ENCODE data around the gene P4HA2.

The P4HA2 gene

GRCh38 chr5:132227485-132228240 is at the start of gene P4HA2:
Gene P4HA2 (minus strand): TSS chr5:132227853. CDS start chr5:132218626, 9,227 bp downstream.
- H3K4me1 ChIP-seq (ENCODE audit: control insufficient read depth, insufficient read depth, low read length) = peaks cover 12% of the 10 kb centered on the region; the same call in 1 of the 2 replicates
- H3K27ac ChIP-seq (ENCODE audit: low read depth, low read length) = 0 out of 2 replicates have a peak within 1 kb of the TSS, but pooled peaks have one; percentile 35
- H3K36me3 ChIP-seq (ENCODE audit: control insufficient read depth, insufficient read depth, low read length) = no peaks in the 10 kb centered on the region
- H3K4me3 ChIP-seq (ENCODE audit: low read depth, low read length) = peak within 1 kb of the TSS; percentile 70
- H3K9me3 ChIP-seq (ENCODE audit: control insufficient read depth, insufficient read depth, low read depth, low read length) = no peaks in the 10 kb centered on the region
- H3K27me3 ChIP-seq (ENCODE audit: control insufficient read depth, insufficient read depth, low read length) = peaks cover 43% of the 10 kb centered on the region
- H3K9ac ChIP-seq (ENCODE audit: low read length) = peak within 1 kb of the TSS; percentile 55

GRCh38 chr5:132277256-132277655 is 49.6 kb upstream of the P4HA2 start:
- no peak overlapping the region for H3K9ac ChIP-seq (ENCODE audit: low read length)
- H3K36me3 ChIP-seq (ENCODE audit: control insufficient read depth, insufficient read depth, low read length) = no peaks in the 10 kb centered on the region
- no peaks in the 10 kb centered on the region for H3K27me3 ChIP-seq (ENCODE audit: control insufficient read depth, insufficient read depth, low read length)
- H3K9me3 ChIP-seq (ENCODE audit: control insufficient read depth, insufficient read depth, low read depth, low read length) = no peaks in the 10 kb centered on the region
- H3K27ac ChIP-seq (ENCODE audit: low read depth, low read length) = no peak overlapping the region
- peaks cover 15% of the 10 kb centered on the region for H3K4me1 ChIP-seq (ENCODE audit: control insufficient read depth, insufficient read depth, low read length)
- H3K4me3 ChIP-seq (ENCODE audit: low read depth, low read length) = no peak overlapping the region

- H3K9me3 ChIP-seq (ENCODE audit: control insufficient read depth, insufficient read depth, low read depth, low read length) = no peaks in the 10 kb centered on the region
- H3K4me3 ChIP-seq (ENCODE audit: low read depth, low read length) = no peak overlapping the region
- H3K27me3 ChIP-seq (ENCODE audit: control insufficient read depth, insufficient read depth, low read length) = no peaks in the 10 kb centered on the region
- H3K36me3 ChIP-seq (ENCODE audit: control insufficient read depth, insufficient read depth, low read length) = no peaks in the 10 kb centered on the region
- no peak overlapping the region for H3K27ac ChIP-seq (ENCODE audit: low read depth, low read length)
- H3K4me1 ChIP-seq (ENCODE audit: control insufficient read depth, insufficient read depth, low read length) = peaks cover 15% of the 10 kb centered on the region
- H3K9ac ChIP-seq (ENCODE audit: low read length) = no peak overlapping the region
These were observed 47.9 kb upstream of the P4HA2 start for GRCh38 chr5:132275367-132276220.

- Histone ChIP-seq H3K36me3 (ENCODE audit: control insufficient read depth, insufficient read depth, low read length) (no peaks in the 10 kb centered on the region), H3K4me1 (ENCODE audit: control insufficient read depth, insufficient read depth, low read length) (peaks cover 15% of the 10 kb centered on the region), H3K27ac (ENCODE audit: low read depth, low read length) (no peak overlapping the region), H3K27me3 (ENCODE audit: control insufficient read depth, insufficient read depth, low read length) (no peaks in the 10 kb centered on the region), H3K4me3 (ENCODE audit: low read depth, low read length) (no peak overlapping the region), H3K9ac (ENCODE audit: low read length) (no peak overlapping the region), H3K9me3 (ENCODE audit: control insufficient read depth, insufficient read depth, low read depth, low read length) (no peaks in the 10 kb centered on the region)
These were observed 46.6 kb upstream of the P4HA2 start for GRCh38 chr5:132274050-132274792.

GRCh38 chr5:132273631-132274030 is 46.0 kb upstream of the P4HA2 start:
- Histone ChIP-seq H3K4me3 (ENCODE audit: low read depth, low read length) (no peak overlapping the region), H3K27me3 (ENCODE audit: control insufficient read depth, insufficient read depth, low read length) (no peaks in the 10 kb centered on the region), H3K36me3 (ENCODE audit: control insufficient read depth, insufficient read depth, low read length) (no peaks in the 10 kb centered on the region), H3K4me1 (ENCODE audit: control insufficient read depth, insufficient read depth, low read length) (peaks cover 17% of the 10 kb centered on the region), H3K9me3 (ENCODE audit: control insufficient read depth, insufficient read depth, low read depth, low read length) (no peaks in the 10 kb centered on the region), H3K27ac (ENCODE audit: low read depth, low read length) (no peak overlapping the region), H3K9ac (ENCODE audit: low read length) (no peak overlapping the region)

- H3K27me3 ChIP-seq (ENCODE audit: control insufficient read depth, insufficient read depth, low read length) = no peaks in the 10 kb centered on the region
- H3K36me3 ChIP-seq (ENCODE audit: control insufficient read depth, insufficient read depth, low read length) = no peaks in the 10 kb centered on the region
- H3K4me1 ChIP-seq (ENCODE audit: control insufficient read depth, insufficient read depth, low read length) = peaks cover 8% of the 10 kb centered on the region; the same call in 1 of the 2 replicates
- no peaks in the 10 kb centered on the region for H3K9me3 ChIP-seq (ENCODE audit: control insufficient read depth, insufficient read depth, low read depth, low read length)
- H3K27ac ChIP-seq (ENCODE audit: low read depth, low read length) = no peak overlapping the region
- H3K4me3 ChIP-seq (ENCODE audit: low read depth, low read length) = no peak overlapping the region
- no peak overlapping the region for H3K9ac ChIP-seq (ENCODE audit: low read length)
These were observed 44.9 kb upstream of the P4HA2 start for GRCh38 chr5:132272311-132273210.

- H3K36me3 ChIP-seq (ENCODE audit: control insufficient read depth, insufficient read depth, low read length) = no peaks in the 10 kb centered on the region
- no peak overlapping the region for H3K4me3 ChIP-seq (ENCODE audit: low read depth, low read length)
- H3K27me3 ChIP-seq (ENCODE audit: control insufficient read depth, insufficient read depth, low read length) = no peaks in the 10 kb centered on the region
- H3K9me3 ChIP-seq (ENCODE audit: control insufficient read depth, insufficient read depth, low read depth, low read length) = no peaks in the 10 kb centered on the region
- H3K9ac ChIP-seq (ENCODE audit: low read length) = no peak overlapping the region
- H3K4me1 ChIP-seq (ENCODE audit: control insufficient read depth, insufficient read depth, low read length) = peaks cover 8% of the 10 kb centered on the region; the same call in 1 of the 2 replicates
- no peak overlapping the region for H3K27ac ChIP-seq (ENCODE audit: low read depth, low read length)
These were observed 43.9 kb upstream of the P4HA2 start for GRCh38 chr5:132271251-132272246.

GRCh38 chr5:132270706-132271105 is 43.1 kb upstream of the P4HA2 start:
- no peaks in the 10 kb centered on the region for H3K9me3 ChIP-seq (ENCODE audit: control insufficient read depth, insufficient read depth, low read depth, low read length)
- H3K4me1 ChIP-seq (ENCODE audit: control insufficient read depth, insufficient read depth, low read length) = peaks cover 14% of the 10 kb centered on the region; the same call in 1 of the 2 replicates
- no peak overlapping the region for H3K9ac ChIP-seq (ENCODE audit: low read length)
- no peaks in the 10 kb centered on the region for H3K36me3 ChIP-seq (ENCODE audit: control insufficient read depth, insufficient read depth, low read length)
- H3K27ac ChIP-seq (ENCODE audit: low read depth, low read length) = no peak overlapping the region
- no peaks in the 10 kb centered on the region for H3K27me3 ChIP-seq (ENCODE audit: control insufficient read depth, insufficient read depth, low read length)
- H3K4me3 ChIP-seq (ENCODE audit: low read depth, low read length) = no peak overlapping the region

- no peaks in the 10 kb centered on the region for H3K9me3 ChIP-seq (ENCODE audit: control insufficient read depth, insufficient read depth, low read depth, low read length)
- peaks cover 17% of the 10 kb centered on the region; the same call in 1 of the 2 replicates for H3K4me1 ChIP-seq (ENCODE audit: control insufficient read depth, insufficient read depth, low read length)
- H3K9ac ChIP-seq (ENCODE audit: low read length) = no peak overlapping the region
- H3K4me3 ChIP-seq (ENCODE audit: low read depth, low read length) = no peak overlapping the region
- no peaks in the 10 kb centered on the region for H3K27me3 ChIP-seq (ENCODE audit: control insufficient read depth, insufficient read depth, low read length)
- H3K36me3 ChIP-seq (ENCODE audit: control insufficient read depth, insufficient read depth, low read length) = no peaks in the 10 kb centered on the region
- H3K27ac ChIP-seq (ENCODE audit: low read depth, low read length) = no peak overlapping the region
These were observed 42.6 kb upstream of the P4HA2 start for GRCh38 chr5:132270335-132270665.

Measured in HUES6 (cell line).